Natural killer cell (primary cell): ENCODE measurements around the gene IGFBP3. TPM values are rescaled to one million over a fixed set of nuclear protein-coding genes. Genes with fewer than 3 reads are reported as not detected.

ENCODE experiments used
- ATAC-seq, 3 donors: fragments of 150-1000 bp in 2 of 3; fragments of 200-7000 bp in 1 of 3; cut with Tn5 transposase; 1 replicate in 1 of 3; 2 replicates in 2 of 3; pipeline ENCODE4 v1.10.0; 2021; ENCODE audit warnings: mild to moderate bottlenecking in 2 of 3, moderate library complexity in 2 of 3
- DNase-seq, 2 donors: peaks; one replicate each; pipeline versions ENCODE4 v3.0.0 to v3.0.0-alpha.2; 2013 to 2021; ENCODE audit warnings: mixed read lengths in 1 of 2
- H3K27ac ChIP-seq: one replicate; pipeline ENCODE4 v1.5.1; 2013; ENCODE audit warnings: mild to moderate bottlenecking, low read length
- H3K27me3 ChIP-seq: one replicate; pipeline ENCODE4 v1.6.1; 2013; ENCODE audit warnings: low read length; ENCODE audit not compliant: control insufficient read depth, insufficient read depth
- H3K36me3 ChIP-seq: one replicate; pipeline ENCODE4 v1.6.1; 2013; ENCODE audit warnings: low read length; ENCODE audit not compliant: control insufficient read depth, insufficient read depth
- H3K4me1 ChIP-seq: one replicate; pipeline ENCODE4 v1.6.1; 2013; ENCODE audit warnings: low read length; ENCODE audit not compliant: control insufficient read depth, insufficient read depth
- H3K4me3 ChIP-seq: one replicate; pipeline ENCODE4 v1.5.1; 2013; ENCODE audit warnings: low read length
- H3K9me3 ChIP-seq: one replicate; pipeline ENCODE4 v1.6.1; 2013; ENCODE audit warnings: low read length; ENCODE audit not compliant: control insufficient read depth, insufficient read depth
- H3K27ac Mint-ChIP-seq, 2 donors: one replicate each; pipeline ENCODE4 v1.8.0; 2022; ENCODE audit warnings: mild to moderate bottlenecking in 2 of 2, mixed read lengths in 2 of 2, moderate library complexity in 1 of 2
- H3K27me3 Mint-ChIP-seq, 2 donors: one replicate each; pipeline ENCODE4 v1.8.0; 2022; ENCODE audit warnings: low read depth in 2 of 2, mixed read lengths in 2 of 2
- H3K36me3 Mint-ChIP-seq: one replicate; pipeline ENCODE4 v1.8.0; 2022; ENCODE audit warnings: mixed read lengths
- H3K4me1 Mint-ChIP-seq, 2 donors: one replicate each; pipeline ENCODE4 v1.8.0; 2022; ENCODE audit warnings: mixed read lengths in 2 of 2
- H3K4me3 Mint-ChIP-seq: one replicate; pipeline ENCODE4 v1.8.0; 2022; ENCODE audit warnings: mild to moderate bottlenecking, moderate library complexity, mixed read lengths
- H3K9me3 Mint-ChIP-seq, 2 donors: one replicate each; pipeline ENCODE4 v1.8.0; 2022; ENCODE audit warnings: mixed read lengths in 2 of 2
- CTCF ChIP-seq: fragments of 200-600 bp; IDR thresholded peaks from one replicate; pipeline ENCODE4 v1.8.0; 2022; ENCODE audit warnings: antibody characterized with exemption
- WGBS: methylation state at CpG from one replicate; pipeline ENCODE4 v1.1.7; 2013; ENCODE audit warnings: missing lambda C conversion rate; ENCODE audit not compliant: insufficient coverage; 5-methylcytosine and 5-hydroxymethylcytosine counted together
- intact Hi-C: fragments of 100-400 bp; cut with micrococcal nuclease; formaldehyde crosslinking; loops from one replicate; pipeline ENCODE4 v1.14.2; 2022
- total RNA-seq, 4 donors: library from RNA; stranded (reverse); fragments of 120-200 nt in 1 of 4; gene quantifications; one replicate each; pipeline versions ENCODE4 v1.2.3 to v1.2.4, GENCODE V29; 2013 to 2022

The IGFBP3 gene
- total RNA-seq, 3 donors from 2014 or later (not counting 1 experiment from before 2014, with no cell fraction given), result 0.39 to 10.2 (median 1.2) TPM

- WGBS, result 72% methylated on average over 4 of the region's 4 CpGs
- intact Hi-C loops, result no loop called here
Observed at GRCh38 chr7:45893996-45894664, 26.9 kb downstream of the IGFBP3 start.

GRCh38 chr7:45893374-45893995, 27.6 kb downstream of the IGFBP3 start:
- H3K4me3 Mint-ChIP-seq, result no peak overlapping the region
- no peak overlapping the region for H3K27ac ChIP-seq
- no peak for DNase-seq
- intact Hi-C loops, result no loop called here
- no peaks in the 10 kb centered on the region for H3K9me3 Mint-ChIP-seq
- H3K4me3 ChIP-seq, result no peak overlapping the region
- TF ChIP-seq CTCF, result no peak
- no peak overlapping the region for H3K27ac Mint-ChIP-seq
- no peaks in the 10 kb centered on the region for H3K4me1 ChIP-seq
- H3K27me3 Mint-ChIP-seq, result peaks cover 32 to 75% of the 10 kb centered on the region in 2 donors
- ATAC-seq, result no peak
- H3K4me1 Mint-ChIP-seq, result no peaks in the 10 kb centered on the region
- 47% methylated on average over 2 of the region's 5 CpGs for WGBS
- H3K36me3 Mint-ChIP-seq, result no peaks in the 10 kb centered on the region
- H3K36me3 ChIP-seq, result no peaks in the 10 kb centered on the region
- no peaks in the 10 kb centered on the region for H3K9me3 ChIP-seq
- peaks cover 9% of the 10 kb centered on the region for H3K27me3 ChIP-seq

More at GRCh38 chr7:45893996-45894664, 26.9 kb downstream of the IGFBP3 start:
- Histone ChIP-seq H3K4me3 (no peak overlapping the region), H3K9me3 (no peaks in the 10 kb centered on the region), H3K27me3 (peaks cover 7% of the 10 kb centered on the region), H3K36me3 (no peaks in the 10 kb centered on the region), H3K4me1 (no peaks in the 10 kb centered on the region), H3K27ac (no peak overlapping the region)
- no peak for ATAC-seq
- no peaks in the 10 kb centered on the region for H3K4me1 Mint-ChIP-seq
- no peak overlapping the region for H3K27ac Mint-ChIP-seq
- DNase-seq, result no peak
- H3K9me3 Mint-ChIP-seq, result no peaks in the 10 kb centered on the region
- H3K27me3 Mint-ChIP-seq, result peaks cover 30 to 75% of the 10 kb centered on the region in 2 donors
- no peaks in the 10 kb centered on the region for H3K36me3 Mint-ChIP-seq
- H3K4me3 Mint-ChIP-seq, result no peak overlapping the region
- no peak for TF ChIP-seq CTCF

- H3K9me3 Mint-ChIP-seq, result no peaks in the 10 kb centered on the region
- TF ChIP-seq CTCF, result no peak
- H3K4me3 Mint-ChIP-seq, result no peak overlapping the region
- DNase-seq (no peak), ATAC-seq (no peak)
- Histone ChIP-seq H3K9me3 (no peaks in the 10 kb centered on the region), H3K27ac (no peak overlapping the region), H3K4me1 (no peaks in the 10 kb centered on the region), H3K27me3 (peaks cover 12% of the 10 kb centered on the region), H3K36me3 (no peaks in the 10 kb centered on the region), H3K4me3 (no peak overlapping the region)
- H3K27me3 Mint-ChIP-seq, result peaks cover 27 to 68% of the 10 kb centered on the region in 2 donors
- no peaks in the 10 kb centered on the region for H3K4me1 Mint-ChIP-seq
- H3K36me3 Mint-ChIP-seq, result no peaks in the 10 kb centered on the region
- WGBS, result 85% methylated on average over 6 of the region's 6 CpGs
- H3K27ac Mint-ChIP-seq, result no peak overlapping the region
- intact Hi-C loops, result no loop called here
Observed at GRCh38 chr7:45892407-45893035, 28.6 kb downstream of the IGFBP3 start.
